ENCODE measurements around the gene GALNT18.

GRCh38 chr11:11406652-11407051 is 215.2 kb downstream of the GALNT18 start:
- TF ChIP-seq CTCF (IDR thresholded peaks at IDR 0.05; ENCODE audit: insufficient read depth, low read length, poor library complexity, severe bottlenecking) (no peak), EZH2phosphoT487 (conservative IDR thresholded peaks at IDR 0.05; ENCODE audit: low read length) (no peak)

Data from SU-DHL-6 (cell line).